A549 (cell line): ENCODE measurements around the gene ANK3. TPM values are rescaled to one million over a fixed set of nuclear protein-coding genes. Genes with fewer than 3 reads are reported as not detected.

ENCODE experiments used
- ATAC-seq, 2 experiments: fragments of 200-7000 bp in 1 of 2; fragments of >200 bp in 1 of 2; cut with Nextera tagmentation in 1 of 2; cut with Tn5 transposase in 1 of 2; 3 replicates each; pipeline versions ENCODE4 v1.8.0 to v1.9.1; 2018 to 2020; ENCODE audit warnings: mild to moderate bottlenecking in 1 of 2, moderate library complexity in 1 of 2
- CTCF ChIA-PET: fragments of 300-600 bp; sonication (Branson Sonifier 250); formaldehyde crosslinking; extraction: SDS; loops from one replicate; lab custom pipeline; 2021; ENCODE audit warnings: antibody characterized with exemption, inconsistent platforms; lab: Yijun Ruan, JAX
- POLR2A ChIA-PET: fragments of 350-600 bp; formaldehyde crosslinking; extraction: SDS; loops from one replicate; lab custom pipeline; 2021; ENCODE audit warnings: antibody characterized with exemption, inconsistent platforms; lab: Yijun Ruan, JAX
- DNase-seq, 2 experiments: peaks; one replicate each; pipeline versions ENCODE4 v3.0.0 to v3.0.0-alpha.2; 2011 to 2016; ENCODE audit warnings: low read depth in 1 of 2, low spot score in 1 of 2
- FAIRE-seq: peaks from 2 replicates; lab custom pipeline; 2011; peaks lifted over from hg19 to GRCh38; lab: Jason Lieb, UNC
- H3K27ac ChIP-seq, 2 experiments: fragments of >200 bp; sonication (Bioruptor Twin); formaldehyde crosslinking; 3 replicates each; pipeline ENCODE4 v1.5.1; 2016 to 2017
- H3K4me1 ChIP-seq: fragments of >200 bp; sonication (Bioruptor Twin); formaldehyde crosslinking; 3 replicates; pipeline ENCODE4 v1.6.1; 2016
- H3K4me2 ChIP-seq: fragments of >200 bp; sonication (Bioruptor Twin); formaldehyde crosslinking; 3 replicates; pipeline ENCODE4 v1.6.1; 2016
- H3K4me3 ChIP-seq: fragments of >200 bp; sonication (Bioruptor Twin); formaldehyde crosslinking; 3 replicates; pipeline ENCODE4 v1.5.1; 2016
- H3K9me3 ChIP-seq: fragments of >200 bp; sonication (Bioruptor Twin); formaldehyde crosslinking; 3 replicates; pipeline ENCODE4 v1.6.1; 2016
- BHLHE40 ChIP-seq: IDR thresholded peaks from 2 replicates; pipeline ENCODE4 v1.6.1; 2012; ENCODE audit warnings: low read depth, low read length, inconsistent platforms
- CBX8 ChIP-seq: fragments of 200-600 bp; sonication (generic); IDR thresholded peaks from 2 replicates; pipeline ENCODE4 v1.6.1; 2016
- CEBPB ChIP-seq, 2 experiments: fragments of >200 bp in 1 of 2; sonication (Bioruptor Twin) in 1 of 2; formaldehyde crosslinking in 1 of 2; IDR thresholded peaks; 2 replicates each; pipeline ENCODE4 v1.6.1; 2012 to 2016
- CHD2 ChIP-seq: fragments of 150-350 bp; IDR thresholded peaks from 2 replicates; pipeline ENCODE4 v1.6.1; 2014; ENCODE audit warnings: low read length; ENCODE audit not compliant: partially characterized antibody
- CHD4 ChIP-seq: fragments of 200-600 bp; sonication (generic); IDR thresholded peaks from 2 replicates; pipeline ENCODE4 v1.6.1; 2016; ENCODE audit warnings: antibody characterized with exemption, mild to moderate bottlenecking, borderline replicate concordance
- EHF ChIP-seq: fragments of 250-450 bp; sonication (Bioruptor Pico); IDR thresholded peaks from 2 replicates; pipeline ENCODE4 v1.5.0; 2020; ENCODE audit warnings: mild to moderate bottlenecking
- EHMT2 ChIP-seq: fragments of 200-600 bp; sonication (generic); IDR thresholded peaks from 2 replicates; pipeline ENCODE4 v1.6.1; 2016; ENCODE audit warnings: antibody characterized with exemption, low read depth, mild to moderate bottlenecking, moderate library complexity
- FOSB ChIP-seq: fragments of 250-450 bp; sonication (Bioruptor Pico); IDR thresholded peaks from 2 replicates; pipeline ENCODE4 v1.5.0; 2020; ENCODE audit warnings: mild to moderate bottlenecking, moderate library complexity
- FOSL2 ChIP-seq, 2 experiments: fragments of 450-650 bp in 1 of 2; fragments of >200 bp in 1 of 2; sonication (Bioruptor Twin) in 1 of 2; formaldehyde crosslinking; IDR thresholded peaks; 2 replicates each; pipeline versions ENCODE4 v1.5.0 to v1.6.1; 2016 to 2020; ENCODE audit warnings: mild to moderate bottlenecking in 1 of 2, moderate library complexity in 1 of 2
- GATA3 ChIP-seq: IDR thresholded peaks from 2 replicates; pipeline ENCODE4 v1.6.1; 2012; ENCODE audit warnings: borderline replicate concordance
- HOXA7 ChIP-seq: fragments of 250-450 bp; sonication (Bioruptor Pico); IDR thresholded peaks from 2 replicates; pipeline ENCODE4 v1.5.0; 2020; ENCODE audit warnings: mild to moderate bottlenecking, moderate library complexity
- HOXB5 ChIP-seq: fragments of 250-450 bp; sonication (Bioruptor Pico); IDR thresholded peaks from 2 replicates; pipeline ENCODE4 v1.5.0; 2020; ENCODE audit warnings: mild to moderate bottlenecking, moderate library complexity
- KDM1A ChIP-seq: fragments of 200-600 bp; sonication (generic); IDR thresholded peaks from 2 replicates; pipeline ENCODE4 v1.6.1; 2016; ENCODE audit warnings: low read depth, mild to moderate bottlenecking
- KDM5A ChIP-seq: fragments of 200-600 bp; sonication (generic); IDR thresholded peaks from 2 replicates; pipeline ENCODE4 v1.6.1; 2016; ENCODE audit warnings: antibody characterized with exemption, mild to moderate bottlenecking
- NFE2L2 ChIP-seq: fragments of 150-350 bp; conservative IDR thresholded peaks from 2 replicates; pipeline ENCODE4 v1.6.1; 2014; ENCODE audit warnings: low read length
- RARB ChIP-seq: fragments of 250-450 bp; sonication (Bioruptor Pico); IDR thresholded peaks from 2 replicates; pipeline ENCODE4 v1.8.0; 2021; ENCODE audit warnings: mild to moderate bottlenecking, moderate library complexity
- RFX5 ChIP-seq: fragments of 450-650 bp; IDR thresholded peaks from 2 replicates; pipeline ENCODE4 v1.7.1; 2014; ENCODE audit warnings: antibody characterized with exemption, mild to moderate bottlenecking, moderate library complexity
- SMC3 ChIP-seq: fragments of >200 bp; sonication (Bioruptor Twin); formaldehyde crosslinking; IDR thresholded peaks from 3 replicates; pipeline ENCODE4 v1.6.1; 2018; ENCODE audit warnings: inconsistent platforms
- SREBF2 ChIP-seq: fragments of 450-650 bp; IDR thresholded peaks from 2 replicates; pipeline ENCODE4 v1.6.1; 2014; ENCODE audit warnings: mild to moderate bottlenecking, moderate library complexity
- ZFP36 ChIP-seq: fragments of 450-650 bp; IDR thresholded peaks from 2 replicates; pipeline ENCODE4 v1.6.1; 2014; ENCODE audit warnings: borderline replicate concordance; ENCODE audit not compliant: partially characterized antibody
- ZNF302 ChIP-seq: fragments of 250-450 bp; sonication (Bioruptor Pico); IDR thresholded peaks from 2 replicates; pipeline ENCODE4 v1.9.0; 2021; ENCODE audit warnings: inconsistent platforms, mild to moderate bottlenecking, moderate library complexity
- WGBS: methylation state at CpG from one replicate; pipeline ENCODE4 v1.1.6; 2017; ENCODE audit errors: missing lambda C conversion rate; 5-methylcytosine and 5-hydroxymethylcytosine counted together
- polyA plus RNA-seq, 4 experiments: library from polyadenylated mRNA; depleted of rRNA in 3 of 4; stranded (reverse); fragments of >200 nt; fragmentation: RNase III in 1 of 4; extraction: RNeasy Plus Mini Kit Qiagen cat#74134 plus additional on column Dnase treatment in 1 of 4; gene quantifications; 2 replicates in 3 of 4; 3 replicates in 1 of 4; pipeline ENCODE4 v1.2.3, GENCODE V29; 2011 to 2017
- TF ChIP-seq, protein P1 (sequence below): fragments of 250-450 bp; sonication (Bioruptor Pico); IDR thresholded peaks from 2 replicates; pipeline ENCODE4 v1.5.0; 2021; ENCODE audit warnings: mild to moderate bottlenecking, moderate library complexity, borderline replicate concordance
- TF ChIP-seq, protein P2 (sequence below): fragments of 250-450 bp; sonication (Bioruptor Pico); IDR thresholded peaks from 2 replicates; pipeline ENCODE4 v1.5.0; 2020; ENCODE audit warnings: low read depth, mild to moderate bottlenecking, moderate library complexity
- TF ChIP-seq, protein P3 (sequence below): IDR thresholded peaks from 2 replicates; pipeline ENCODE4 v1.6.1; 2012; ENCODE audit warnings: low read depth, borderline replicate concordance
- TF ChIP-seq, protein P4 (sequence below): fragments of >200 bp; sonication (Bioruptor Twin); formaldehyde crosslinking; IDR thresholded peaks from 2 replicates; pipeline ENCODE4 v1.6.1; 2016

The ANK3 gene
- polyA plus RNA-seq, 2 of the 4 experiments (the other 2 are of a cell fraction) = 0.56 to 5.4 TPM

DNA sequence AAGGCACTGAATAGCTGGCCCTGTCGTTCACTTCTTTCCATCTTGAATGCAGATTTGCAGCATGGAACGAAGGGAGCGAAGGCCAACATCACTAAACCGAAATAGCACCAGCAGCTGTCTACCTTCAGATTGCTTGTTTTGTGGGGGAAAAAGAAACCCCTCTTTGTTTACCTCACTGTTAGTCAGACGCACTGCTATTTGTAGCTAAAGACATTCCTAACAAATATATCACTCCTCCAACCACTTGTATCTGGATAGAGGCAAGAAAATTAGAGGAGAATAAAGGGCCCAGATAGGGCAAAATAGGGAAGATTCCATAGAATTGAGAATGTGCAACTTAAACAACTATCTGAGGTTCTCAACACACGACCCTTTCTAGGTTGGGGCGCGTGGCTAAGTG, 26.5 kb downstream of the ANK3 start:
- no peak for DNase-seq
- CTCF ChIA-PET = interaction anchor here (0.9 to 1.3 kb wide), 2 partner anchors 11 to 13 kb away, joined by 3 read pairs; no protein-coding TSS in a partner anchor
- no peaks in the 10 kb centered on the region for H3K4me1 ChIP-seq
- POLR2A ChIA-PET = no interaction called here
- no peaks in the 10 kb centered on the region for H3K9me3 ChIP-seq
- TF ChIP-seq, protein P1, sequence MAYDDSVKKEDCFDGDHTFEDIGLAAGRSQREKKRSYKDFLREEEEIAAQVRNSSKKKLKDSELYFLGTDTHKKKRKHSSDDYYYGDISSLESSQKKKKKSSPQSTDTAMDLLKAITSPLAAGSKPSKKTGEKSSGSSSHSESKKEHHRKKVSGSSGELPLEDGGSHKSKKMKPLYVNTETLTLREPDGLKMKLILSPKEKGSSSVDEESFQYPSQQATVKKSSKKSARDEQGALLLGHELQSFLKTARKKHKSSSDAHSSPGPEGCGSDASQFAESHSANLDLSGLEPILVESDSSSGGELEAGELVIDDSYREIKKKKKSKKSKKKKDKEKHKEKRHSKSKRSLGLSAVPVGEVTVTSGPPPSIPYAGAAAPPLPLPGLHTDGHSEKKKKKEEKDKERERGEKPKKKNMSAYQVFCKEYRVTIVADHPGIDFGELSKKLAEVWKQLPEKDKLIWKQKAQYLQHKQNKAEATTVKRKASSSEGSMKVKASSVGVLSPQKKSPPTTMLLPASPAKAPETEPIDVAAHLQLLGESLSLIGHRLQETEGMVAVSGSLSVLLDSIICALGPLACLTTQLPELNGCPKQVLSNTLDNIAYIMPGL (CRISPR knock-in tag) = no peak
- TF ChIP-seq, protein P2, sequence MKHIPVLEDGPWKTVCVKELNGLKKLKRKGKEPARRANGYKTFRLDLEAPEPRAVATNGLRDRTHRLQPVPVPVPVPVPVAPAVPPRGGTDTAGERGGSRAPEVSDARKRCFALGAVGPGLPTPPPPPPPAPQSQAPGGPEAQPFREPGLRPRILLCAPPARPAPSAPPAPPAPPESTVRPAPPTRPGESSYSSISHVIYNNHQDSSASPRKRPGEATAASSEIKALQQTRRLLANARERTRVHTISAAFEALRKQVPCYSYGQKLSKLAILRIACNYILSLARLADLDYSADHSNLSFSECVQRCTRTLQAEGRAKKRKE = no peak
- no peak for TF ChIP-seq ZNF302 (CRISPR knock-in tag)
- no peak for TF ChIP-seq KDM1A
- no peak for TF ChIP-seq ZFP36
- no peak for TF ChIP-seq HOXA7 (CRISPR knock-in tag)
- TF ChIP-seq EHMT2 = no peak
- no peak for TF ChIP-seq HOXB5 (CRISPR knock-in tag)
- TF ChIP-seq CHD2 = no peak
- no peak for TF ChIP-seq CEBPB (IDR thresholded peaks at IDR 0.05)
- TF ChIP-seq BHLHE40 = no peak
- no peak for TF ChIP-seq SREBF2
- TF ChIP-seq FOSB = no peak
- no peak for TF ChIP-seq CHD4
- no peak for TF ChIP-seq CBX8
- TF ChIP-seq, all 56 proteins: peak for 0
- Histone ChIP-seq H3K27ac (no peak overlapping the region), H3K4me3 (no peak overlapping the region), H3K4me2 (no peak overlapping the region)
- FAIRE-seq = no peak
- 77% methylated on average over 8 of the region's 8 CpGs for WGBS
- ATAC-seq = no peak

DNA sequence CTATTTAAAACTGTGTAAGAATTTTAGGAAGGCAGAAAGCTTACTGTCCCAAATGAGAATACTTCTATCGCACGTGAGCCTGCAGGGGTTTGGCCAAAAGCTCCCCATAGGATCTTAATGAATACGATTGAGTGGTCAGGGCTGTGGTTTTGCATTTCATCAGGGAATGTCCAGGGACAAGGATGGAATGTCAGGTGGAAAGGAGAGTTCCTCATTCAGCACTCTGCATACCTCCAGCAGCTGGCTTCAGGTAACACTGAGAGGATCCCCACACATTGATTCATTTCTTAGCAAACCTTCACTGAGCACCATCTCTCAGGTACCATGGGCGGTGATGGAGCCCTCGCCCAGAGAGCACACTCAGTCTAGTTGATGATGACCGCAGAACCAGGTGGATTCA, 27.2 kb downstream of the ANK3 start:
- 85% methylated on average over 6 of the region's 6 CpGs for WGBS
- H3K4me2 ChIP-seq = no peak overlapping the region
- H3K4me1 ChIP-seq = no peaks in the 10 kb centered on the region
- no peaks in the 10 kb centered on the region for H3K9me3 ChIP-seq
- TF ChIP-seq, protein P3, sequence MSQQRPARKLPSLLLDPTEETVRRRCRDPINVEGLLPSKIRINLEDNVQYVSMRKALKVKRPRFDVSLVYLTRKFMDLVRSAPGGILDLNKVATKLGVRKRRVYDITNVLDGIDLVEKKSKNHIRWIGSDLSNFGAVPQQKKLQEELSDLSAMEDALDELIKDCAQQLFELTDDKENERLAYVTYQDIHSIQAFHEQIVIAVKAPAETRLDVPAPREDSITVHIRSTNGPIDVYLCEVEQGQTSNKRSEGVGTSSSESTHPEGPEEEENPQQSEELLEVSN = no peak
- H3K27ac ChIP-seq = no peak overlapping the region
- H3K4me3 ChIP-seq = no peak overlapping the region
- POLR2A ChIA-PET = no interaction called here
- CTCF ChIA-PET = interaction anchor here (0.7 to 1.3 kb wide), 2 partner anchors 12 to 71 kb away, joined by 3 read pairs; no protein-coding TSS in a partner anchor
- DNase-seq (no peak), FAIRE-seq (no peak), ATAC-seq (no peak)

DNA sequence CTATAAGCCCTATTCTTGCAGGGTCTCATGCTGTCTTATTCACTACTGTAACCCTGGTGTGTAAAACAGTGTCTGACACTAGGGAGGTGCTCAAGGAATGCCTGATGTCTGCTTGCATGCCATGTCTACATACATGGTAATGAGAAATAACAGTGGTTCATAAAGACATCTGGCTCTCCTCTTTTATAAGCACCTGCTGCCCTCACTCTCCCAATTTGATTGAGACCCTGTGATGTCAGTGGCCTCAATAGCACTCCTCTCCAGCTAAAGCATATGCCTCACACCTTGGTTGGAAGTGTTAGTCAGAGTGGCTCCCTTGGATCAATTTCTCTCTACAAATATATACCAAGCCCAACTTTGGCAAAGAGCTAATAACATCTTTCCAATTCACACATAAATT, 30.6 kb downstream of the ANK3 start:
- DNase-seq = no peak
- no peaks in the 10 kb centered on the region for H3K4me1 ChIP-seq
- ChIA-PET POLR2A (no interaction called here), CTCF (interaction anchor here (0.7 to 1.9 kb wide), 3 partner anchors 13 to 245 kb away, joined by 3 to 4 read pairs (median 3); no protein-coding TSS in a partner anchor)
- no peak overlapping the region for H3K27ac ChIP-seq
- TF ChIP-seq RARB (CRISPR knock-in tag) (no peak), RFX5 (no peak), NFE2L2 (no peak)
- no peak for ATAC-seq
- no peak for FAIRE-seq
- no peak overlapping the region for H3K4me2 ChIP-seq
- no peaks in the 10 kb centered on the region for H3K9me3 ChIP-seq
- no peak overlapping the region for H3K4me3 ChIP-seq

DNA sequence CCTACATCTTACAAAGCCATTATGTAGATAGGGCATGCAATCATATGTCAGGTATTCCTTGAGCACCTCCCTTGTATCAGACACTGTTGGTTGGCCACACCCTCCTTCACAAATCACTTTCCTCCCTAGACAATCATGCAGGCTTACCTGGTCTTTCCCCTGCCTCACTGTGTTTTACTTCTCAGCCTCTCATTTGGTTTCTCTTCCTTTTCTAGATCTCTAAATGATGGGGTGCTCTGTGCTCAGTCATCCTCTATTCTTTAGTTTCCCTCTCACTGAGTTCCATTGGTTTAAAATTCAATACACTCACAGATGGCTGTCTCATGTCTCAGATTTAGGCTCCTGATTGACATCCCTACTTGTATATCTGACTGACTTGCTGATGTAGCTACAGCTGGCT, 31.4 kb downstream of the ANK3 start:
- no peak for FAIRE-seq
- no peak overlapping the region for H3K27ac ChIP-seq
- no peak for DNase-seq
- ChIA-PET CTCF (interaction anchor here (1.3 kb wide), 1 partner anchor 244 kb away, joined by 3 read pairs; no protein-coding TSS in a partner anchor), POLR2A (no interaction called here)
- no peaks in the 10 kb centered on the region for H3K4me1 ChIP-seq
- TF ChIP-seq BHLHE40 (no peak), EHF (no peak), FOSL2 (IDR thresholded peaks at IDR 0.05) (no peak), FOSL2 (CRISPR knock-in tag; IDR thresholded peaks at IDR 0.05) (no peak), NFE2L2 (no peak), SMC3 (no peak), GATA3 (no peak), KDM5A (no peak), SREBF2 (no peak)
- TF ChIP-seq, protein P4, sequence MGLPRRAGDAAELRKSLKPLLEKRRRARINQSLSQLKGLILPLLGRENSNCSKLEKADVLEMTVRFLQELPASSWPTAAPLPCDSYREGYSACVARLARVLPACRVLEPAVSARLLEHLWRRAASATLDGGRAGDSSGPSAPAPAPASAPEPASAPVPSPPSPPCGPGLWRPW = no peak
- no peaks in the 10 kb centered on the region for H3K9me3 ChIP-seq
- ATAC-seq = no peak
- H3K4me3 ChIP-seq = no peak overlapping the region
- H3K4me2 ChIP-seq = no peak overlapping the region
